Stimulated activated CD4-positive, alpha-beta T cell treated with anti-CD3 and anti-CD28 coated beads, TNF-alpha, amount 100 ng/mL, for 48 hours (primary cell): ENCODE measurements around the gene MED25.

Experiments used
- DNase-seq, 3 donors: peaks; one replicate each; pipeline ENCODE4 v3.0.0-alpha.2; 2020; ENCODE audit warnings: low read depth in 3 of 3

The MED25 gene

GRCh38 chr19:49858088-49858985 lies 40.2 kb downstream of the MED25 start:
- no peak for DNase-seq

- no peak for DNase-seq
Observed at GRCh38 chr19:49859682-49860335, 41.7 kb downstream of the MED25 start.

- DNase-seq, result no peak
Observed at GRCh38 chr19:49860336-49861102, 42.4 kb downstream of the MED25 start.

GRCh38 chr19:49861107-49861506 lies 43.0 kb downstream of the MED25 start:
- DNase-seq, result no peak

- DNase-seq, result no peak
Observed at GRCh38 chr19:49861541-49862378, 43.7 kb downstream of the MED25 start.

GRCh38 chr19:49862391-49863253 lies 44.5 kb downstream of the MED25 start:
- no peak for DNase-seq

GRCh38 chr19:49863254-49863934 lies 45.3 kb downstream of the MED25 start:
- no peak for DNase-seq

- DNase-seq, result no peak
Observed at GRCh38 chr19:49863935-49864320, 45.8 kb downstream of the MED25 start.

- DNase-seq, result no peak
Observed at GRCh38 chr19:49864890-49865289, 46.8 kb downstream of the MED25 start.

- DNase-seq, result peak; percentile 61 to 90 (median 85)
Observed at GRCh38 chr19:49866933-49867782, 49.1 kb downstream of the MED25 start, which contains the start of gene PNKP. Gene PNKP (minus strand): TSS chr19:49867576. CDS start chr19:49867204, 372 bp downstream.

GRCh38 chr19:49869009-49869483 lies 51.0 kb downstream of the MED25 start:
- DNase-seq, result no peak

- peak; percentile 82 to 87 (median 83) for DNase-seq
Observed at GRCh38 chr19:49869484-49870308, 51.6 kb downstream of the MED25 start.

- no peak for DNase-seq
Observed at GRCh38 chr19:49870309-49870901, 52.3 kb downstream of the MED25 start.

GRCh38 chr19:49871349-49871985 lies 53.4 kb downstream of the MED25 start:
- DNase-seq, result no peak

GRCh38 chr19:49872245-49873128 lies 54.4 kb downstream of the MED25 start:
- DNase-seq, result no peak

GRCh38 chr19:49873129-49873521 lies 55.0 kb downstream of the MED25 start:
- DNase-seq, result no peak
